HepG2 (cell line): Measurements from ENCODE around the gene NAA38. TPM values are rescaled to one million over a fixed set of nuclear protein-coding genes. Genes with fewer than 3 reads are reported as not detected.

Experiments used
- ATAC-seq: fragments of 200-7000 bp; cut with Tn5 transposase; 3 replicates; pipeline ENCODE4 v1.9.1; 2020; ENCODE audit warnings: mild to moderate bottlenecking, moderate library complexity
- BruUV-seq: library from RNA; stranded (reverse); fragments of 400-500 nt; replicated peaks from 2 replicates; lab custom pipeline; 2021; lab: Mats Ljungman, UMichigan
- CTCF ChIA-PET: fragments of 300-600 bp; formaldehyde crosslinking; extraction: SDS; loops from one replicate; lab custom pipeline; 2021; ENCODE audit warnings: low total read pairs, inconsistent platforms, low intra/inter-chr PET ratio; lab: Yijun Ruan, JAX
- POLR2A ChIA-PET: fragments of 350-600 bp; sonication (Branson Sonifier 250); formaldehyde crosslinking; loops from one replicate; lab custom pipeline; 2020; ENCODE audit warnings: antibody characterized with exemption, inconsistent platforms; lab: Yijun Ruan, JAX
- DNase-seq: peaks from one replicate; pipeline ENCODE4 v3.0.0-alpha.2; 2015; ENCODE audit warnings: low spot score
- FAIRE-seq: peaks from 3 replicates; lab custom pipeline; 2011; peaks lifted over from hg19 to GRCh38; lab: Jason Lieb, UNC
- H2AFZ ChIP-seq: one replicate; pipeline ENCODE4 v1.6.1; 2011; ENCODE audit warnings: low read length, inconsistent platforms
- H3K27ac ChIP-seq: fragments of 300-600 bp; 3 replicates; pipeline ENCODE4 v1.8.0; 2011; ENCODE audit warnings: mixed run types, mild to moderate bottlenecking, mixed read lengths, low read length, inconsistent platforms; ENCODE audit not compliant: insufficient read depth; ENCODE audit errors: extremely low read length
- H3K27me3 ChIP-seq, 2 experiments: fragments of 200-600 bp in 1 of 2; 2 replicates in 1 of 2; 3 replicates in 1 of 2; pipeline versions ENCODE4 v1.6.0 to v1.8.0; 2011; ENCODE audit warnings: low read length in 2 of 2, mild to moderate bottlenecking in 2 of 2, moderate library complexity in 2 of 2, inconsistent platforms in 1 of 2; ENCODE audit not compliant: insufficient read depth in 2 of 2, control insufficient read depth in 1 of 2
- H3K36me3 ChIP-seq, 2 experiments: fragments of 200-600 bp in 1 of 2; replicated peaks in 1 of 2; 2 replicates in 1 of 2; 3 replicates in 1 of 2; pipeline versions ENCODE4 v1.5.1 to v1.8.0; 2011; ENCODE audit warnings: low read length in 2 of 2, inconsistent platforms in 1 of 2; ENCODE audit not compliant: insufficient read depth in 2 of 2, control insufficient read depth in 1 of 2
- H3K4me1 ChIP-seq: 2 replicates; pipeline ENCODE4 v1.5.1; 2012; ENCODE audit warnings: low read length, inconsistent platforms; ENCODE audit not compliant: insufficient read depth
- H3K4me2 ChIP-seq: 2 replicates; pipeline ENCODE4 v1.6.0; 2011; ENCODE audit warnings: low read depth, low read length, inconsistent platforms
- H3K4me3 ChIP-seq, 3 experiments: fragments of 200-600 bp in 1 of 3; sonication (generic), shearing (Covaris generic) in 1 of 3; replicated peaks in 1 of 3; 2 replicates each; pipeline ENCODE4 v1.5.1; 2011 to 2016; ENCODE audit warnings: low read length in 3 of 3, inconsistent platforms in 2 of 3, low read depth in 2 of 3, mild to moderate bottlenecking in 2 of 3, control low read depth in 1 of 3, mixed read lengths in 1 of 3; ENCODE audit not compliant: insufficient read depth in 1 of 3
- H3K79me2 ChIP-seq: one replicate; pipeline ENCODE4 v1.6.1; 2011; ENCODE audit warnings: low read length, inconsistent platforms; ENCODE audit not compliant: insufficient read depth
- H3K9ac ChIP-seq: 2 replicates; pipeline ENCODE4 v1.6.0; 2011; ENCODE audit warnings: mild to moderate bottlenecking, low read depth, low read length, inconsistent platforms; ENCODE audit not compliant: insufficient read depth
- H3K9me3 ChIP-seq: 2 replicates; pipeline ENCODE4 v1.5.1; 2012; ENCODE audit warnings: mild to moderate bottlenecking, low read length
- H4K20me1 ChIP-seq: 2 replicates; pipeline ENCODE4 v1.6.0; 2011; ENCODE audit warnings: inconsistent platforms, mild to moderate bottlenecking, low read length, moderate library complexity; ENCODE audit not compliant: insufficient read depth
- GTF3A ChIP-seq: sonication (generic); formaldehyde crosslinking; conservative IDR thresholded peaks from 2 replicates; pipeline ENCODE4 v1.4.0; 2020; ENCODE audit warnings: mild to moderate bottlenecking, missing genetic modification reagents
- MAFG ChIP-seq: sonication (generic); formaldehyde crosslinking; IDR thresholded peaks from 2 replicates; pipeline ENCODE4 v1.5.1; 2020; ENCODE audit warnings: mild to moderate bottlenecking, missing genetic modification reagents
- MED13 ChIP-seq: sonication (generic); formaldehyde crosslinking; IDR thresholded peaks from 2 replicates; pipeline ENCODE4 v1.5.0; 2020; ENCODE audit warnings: missing genetic modification reagents
- MEF2D ChIP-seq: sonication (generic); formaldehyde crosslinking; IDR thresholded peaks from 2 replicates; pipeline ENCODE4 v1.5.1; 2020; ENCODE audit warnings: mild to moderate bottlenecking, missing genetic modification reagents
- MXD1 ChIP-seq: sonication (generic); formaldehyde crosslinking; IDR thresholded peaks from 2 replicates; pipeline ENCODE4 v1.4.0; 2020; ENCODE audit warnings: mild to moderate bottlenecking, missing genetic modification reagents
- NFRKB ChIP-seq: fragments of 450-650 bp; IDR thresholded peaks from 2 replicates; pipeline ENCODE4 v1.6.1; 2017
- PRDM10 ChIP-seq: sonication (generic); formaldehyde crosslinking; IDR thresholded peaks from 2 replicates; pipeline ENCODE4 v1.4.0; 2020; ENCODE audit warnings: low read depth, missing genetic modification reagents
- REST ChIP-seq, 2 experiments: IDR thresholded peaks; 2 replicates each; pipeline ENCODE4 v1.6.1; 2011 to 2012; ENCODE audit warnings: low read length in 2 of 2, borderline replicate concordance in 1 of 2, low read depth in 1 of 2, mild to moderate bottlenecking in 1 of 2, moderate library complexity in 1 of 2
- SMARCE1 ChIP-seq: fragments of 450-650 bp; IDR thresholded peaks from 2 replicates; pipeline ENCODE4 v1.6.1; 2017; ENCODE audit warnings: borderline replicate concordance
- TBX2 ChIP-seq: sonication (generic); formaldehyde crosslinking; IDR thresholded peaks from 2 replicates; pipeline ENCODE4 v1.5.0; 2020; ENCODE audit warnings: missing genetic modification reagents, mild to moderate bottlenecking, borderline replicate concordance
- ZFP90 ChIP-seq: sonication (generic); formaldehyde crosslinking; IDR thresholded peaks from 2 replicates; pipeline ENCODE4 v1.8.0; 2022; ENCODE audit warnings: missing genetic modification reagents, mild to moderate bottlenecking, inconsistent platforms, borderline replicate concordance
- ZNF12 ChIP-seq: sonication (generic); formaldehyde crosslinking; IDR thresholded peaks from 2 replicates; pipeline ENCODE4 v1.5.0; 2020; ENCODE audit warnings: missing genetic modification reagents
- ZNF343 ChIP-seq: sonication (generic); formaldehyde crosslinking; IDR thresholded peaks from 2 replicates; pipeline ENCODE4 v1.4.0; 2020; ENCODE audit warnings: mild to moderate bottlenecking, missing genetic modification reagents
- ZNF776 ChIP-seq: sonication (generic); formaldehyde crosslinking; IDR thresholded peaks from 2 replicates; pipeline ENCODE4 v1.4.0; 2020; ENCODE audit warnings: mild to moderate bottlenecking, missing genetic modification reagents
- WGBS: methylation state at CpG from one replicate; pipeline ENCODE4 v1.1.6; 2017; ENCODE audit warnings: low lambda C conversion rate; 5-methylcytosine and 5-hydroxymethylcytosine counted together
- in situ Hi-C: cut with HindIII; loops from 2 replicates; pipeline ENCODE4 v1.10.0; 2017; ENCODE audit warnings: low pct_unique_long_range_greater_than_20kb; ENCODE audit not compliant: extremely low pct_ligation_motif_present
- intact Hi-C: fragments of 100-400 bp; cut with micrococcal nuclease; formaldehyde crosslinking; loops from one replicate; pipeline ENCODE4 v1.10.0; 2022; ENCODE audit not compliant: unreplicated experiment
- polyA plus RNA-seq, 8 experiments: library from polyadenylated mRNA; depleted of rRNA in 3 of 8; stranded (reverse) in 7 of 8; unstranded in 1 of 8; fragments of >200 nt; fragmentation: Illumina TruSeq in 4 of 8; extraction: Trizol in 4 of 8; gene quantifications; 2 replicates each; pipeline versions ENCODE4 v1.2.1 to v1.2.3, GENCODE V29; 2011 to 2016; ENCODE audit warnings: low read depth in 4 of 8, missing spikeins in 1 of 8, mixed read lengths in 1 of 8; ENCODE audit not compliant: insufficient read depth in 1 of 8
- total RNA-seq, 5 experiments: library from RNA; depleted of rRNA; stranded (reverse); fragments of >200 nt; fragmentation: Illumina TruSeq; extraction: Trizol; gene quantifications; 2 replicates each; pipeline ENCODE4 v1.2.3, GENCODE V29; 2016; ENCODE audit warnings: low read depth in 1 of 5

The NAA38 gene
- total and polyA plus RNA-seq, 2 of the 13 experiments (the other 11 are each of a cell fraction or from before 2014, with no cell fraction given), result 46.9 to 91.6 TPM

GRCh38 chr17:7811251-7811650 lies 46.1 kb downstream of the NAA38 start:
- H3K27me3 ChIP-seq, result peaks cover 0 to 28% of the 10 kb centered on the region in 2 experiments; a peak in 3 of 5 replicates
- H4K20me1 ChIP-seq, result no peaks in the 10 kb centered on the region
- ChIA-PET POLR2A (no interaction called here), CTCF (no interaction called here)
- no peak overlapping the region for H3K9ac ChIP-seq
- DNase-seq (no peak), ATAC-seq (no peak), FAIRE-seq (no peak)
- intact Hi-C loops, result no loop called here
- no peaks in the 10 kb centered on the region for H3K4me1 ChIP-seq
- WGBS, result 14% methylated on average over 3 of the region's 3 CpGs
- in situ Hi-C loops, result no loop called here
- no peak overlapping the region for H2AFZ ChIP-seq
- TF ChIP-seq MEF2D (CRISPR knock-in tag), result no peak
- TF ChIP-seq ZNF343, result no peak
- TF ChIP-seq SMARCE1, result no peak
- TF ChIP-seq TBX2, result no peak
- no peak for TF ChIP-seq MXD1
- no peak for TF ChIP-seq GTF3A (CRISPR knock-in tag)
- no peak for TF ChIP-seq NFRKB
- no peak for TF ChIP-seq PRDM10
- no peak for TF ChIP-seq ZNF12
- no peak for TF ChIP-seq REST (IDR thresholded peaks at IDR 0.05; ENCODE audit: borderline replicate concordance in 1 of 2, low read depth in 1 of 2, low read length in 2 of 2)
- TF ChIP-seq ZFP90 (CRISPR knock-in tag), result no peak
- TF ChIP-seq MAFG (CRISPR knock-in tag), result no peak
- TF ChIP-seq ZNF776 (CRISPR knock-in tag), result no peak
- TF ChIP-seq MED13 (CRISPR knock-in tag), result no peak
- no peaks in the 10 kb centered on the region for H3K9me3 ChIP-seq
- no peaks in the 10 kb centered on the region for H3K79me2 ChIP-seq
- H3K27ac ChIP-seq, result no peak overlapping the region
- BruUV-seq, result no TSS peak
- H3K4me3 ChIP-seq, result no peak overlapping the region
- H3K4me2 ChIP-seq, result no peak overlapping the region
- no peaks in the 10 kb centered on the region for H3K36me3 ChIP-seq
